Endothelial cell of umbilical vein (primary cell): Measurements from ENCODE around the gene PDE6B.

ENCODE experiments used
- FOS ChIP-seq: IDR thresholded peaks from 2 replicates; pipeline ENCODE4 v1.6.1; 2011; ENCODE audit warnings: mild to moderate bottlenecking, low read length, moderate library complexity, borderline replicate concordance; ENCODE audit not compliant: insufficient read depth
- GATA2 ChIP-seq: IDR thresholded peaks from 2 replicates; pipeline ENCODE4 v1.7.0; 2011; ENCODE audit warnings: low read depth, mild to moderate bottlenecking, moderate library complexity, mixed read lengths, low read length; ENCODE audit not compliant: insufficient read length, insufficient read depth
- MYC ChIP-seq: IDR thresholded peaks from one replicate; pipeline ENCODE4 v1.6.1; 2011; ENCODE audit warnings: mild to moderate bottlenecking, low read depth, low read length
- POLR2A ChIP-seq: IDR thresholded peaks from 2 replicates; pipeline ENCODE4 v1.6.1; 2012; ENCODE audit warnings: low read depth, mild to moderate bottlenecking, control low read depth, low read length
- POLR2AphosphoS5 ChIP-seq: IDR thresholded peaks from 2 replicates; pipeline ENCODE4 v1.6.1; 2012; ENCODE audit warnings: low read depth, mild to moderate bottlenecking, control low read depth, low read length, moderate library complexity; ENCODE audit not compliant: insufficient read depth
- TF ChIP-seq, protein P1 (sequence below), 2 donors: IDR thresholded peaks; 1 replicate in 1 of 2; 2 replicates in 1 of 2; pipeline ENCODE4 v1.5.1; 2011; ENCODE audit warnings: low read length in 2 of 2, mild to moderate bottlenecking in 2 of 2, moderate library complexity in 2 of 2, control low read depth in 1 of 2, inconsistent platforms in 1 of 2, low read depth in 1 of 2; ENCODE audit not compliant: insufficient read depth in 1 of 2; ENCODE audit errors: extremely low read depth in 1 of 2
- TF ChIP-seq, protein P2 (sequence below): IDR thresholded peaks from 2 replicates; pipeline ENCODE4 v1.6.1; 2011; ENCODE audit not compliant: insufficient read depth, insufficient read length

DNA sequence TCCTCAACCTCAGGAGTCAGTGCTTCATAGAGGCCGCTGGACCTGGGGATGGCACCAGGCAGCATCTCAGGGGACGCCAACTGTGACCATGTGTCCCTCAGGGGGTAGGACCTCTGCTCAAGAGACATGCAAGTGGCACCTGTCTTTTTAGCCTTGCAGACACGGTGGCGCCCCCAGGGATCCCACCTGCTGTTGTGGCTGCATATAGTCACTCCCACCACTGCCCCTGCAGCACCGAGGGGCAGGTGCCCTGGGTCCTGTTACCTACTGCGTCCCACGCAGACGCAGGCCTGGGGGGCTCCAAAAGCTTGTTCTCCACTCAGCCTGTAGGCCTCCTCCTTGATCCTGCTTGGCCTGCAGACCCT lies 51.5 kb downstream of the PDE6B start:
- TF ChIP-seq POLR2AphosphoS5, result no peak
- TF ChIP-seq, protein P1, sequence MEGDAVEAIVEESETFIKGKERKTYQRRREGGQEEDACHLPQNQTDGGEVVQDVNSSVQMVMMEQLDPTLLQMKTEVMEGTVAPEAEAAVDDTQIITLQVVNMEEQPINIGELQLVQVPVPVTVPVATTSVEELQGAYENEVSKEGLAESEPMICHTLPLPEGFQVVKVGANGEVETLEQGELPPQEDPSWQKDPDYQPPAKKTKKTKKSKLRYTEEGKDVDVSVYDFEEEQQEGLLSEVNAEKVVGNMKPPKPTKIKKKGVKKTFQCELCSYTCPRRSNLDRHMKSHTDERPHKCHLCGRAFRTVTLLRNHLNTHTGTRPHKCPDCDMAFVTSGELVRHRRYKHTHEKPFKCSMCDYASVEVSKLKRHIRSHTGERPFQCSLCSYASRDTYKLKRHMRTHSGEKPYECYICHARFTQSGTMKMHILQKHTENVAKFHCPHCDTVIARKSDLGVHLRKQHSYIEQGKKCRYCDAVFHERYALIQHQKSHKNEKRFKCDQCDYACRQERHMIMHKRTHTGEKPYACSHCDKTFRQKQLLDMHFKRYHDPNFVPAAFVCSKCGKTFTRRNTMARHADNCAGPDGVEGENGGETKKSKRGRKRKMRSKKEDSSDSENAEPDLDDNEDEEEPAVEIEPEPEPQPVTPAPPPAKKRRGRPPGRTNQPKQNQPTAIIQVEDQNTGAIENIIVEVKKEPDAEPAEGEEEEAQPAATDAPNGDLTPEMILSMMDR (IDR thresholded peaks at IDR 0.05; ENCODE audit: extremely low read depth in 1 of 2, insufficient read depth in 1 of 2, low read depth in 1 of 2, low read length in 2 of 2), result no peak
- no peak for TF ChIP-seq MYC
- TF ChIP-seq FOS, result no peak
- TF ChIP-seq, protein P2, sequence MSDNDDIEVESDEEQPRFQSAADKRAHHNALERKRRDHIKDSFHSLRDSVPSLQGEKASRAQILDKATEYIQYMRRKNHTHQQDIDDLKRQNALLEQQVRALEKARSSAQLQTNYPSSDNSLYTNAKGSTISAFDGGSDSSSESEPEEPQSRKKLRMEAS, result no peak
- TF ChIP-seq POLR2A, result no peak
- no peak for TF ChIP-seq GATA2
